SK-N-SH (cell line): ENCODE data around the gene EIF4G2. TPM values are rescaled to one million over a fixed set of nuclear protein-coding genes. Genes with fewer than 3 reads are reported as not detected.

Experiments
- CTCF ChIA-PET: fragments of 300-600, 350-600 bp; formaldehyde crosslinking; extraction: SDS; loops from one replicate; lab custom pipeline; 2021; lab: Yijun Ruan, JAX
- POLR2A ChIA-PET: fragments of 350-600 bp; sonication (Branson Sonifier 250); formaldehyde crosslinking; extraction: SDS; loops from one replicate; lab custom pipeline; 2020; ENCODE audit warnings: antibody characterized with exemption, inconsistent platforms; lab: Yijun Ruan, JAX
- DNase-seq: peaks from one replicate; pipeline ENCODE4 v3.0.0; 2012
- H2AFZ ChIP-seq: fragments of 200-600 bp; sonication (generic); 2 replicates; pipeline ENCODE4 v1.8.1; 2016; ENCODE audit warnings: antibody characterized with exemption, mild to moderate bottlenecking, low read depth
- H3F3A ChIP-seq: fragments of 200-600 bp; sonication (generic); replicated peaks from 2 replicates; pipeline ENCODE3; 2016; ENCODE audit warnings: antibody characterized with exemption, mild to moderate bottlenecking; ENCODE audit not compliant: insufficient read depth
- H3K27ac ChIP-seq, 2 experiments: fragments of 200-500 bp in 1 of 2; fragments of 200-600 bp in 1 of 2; sonication (Bioruptor generic) in 1 of 2; sonication (generic), shearing (Covaris generic) in 1 of 2; 2 replicates each; pipeline versions ENCODE4 v1.5.1 to v1.6.1; 2014 to 2016; ENCODE audit warnings: low read depth in 2 of 2, inconsistent platforms in 1 of 2, low read length in 1 of 2, mild to moderate bottlenecking in 1 of 2, mixed read lengths in 1 of 2
- H3K27me3 ChIP-seq: fragments of 200-600 bp; sonication (generic), shearing (Covaris generic); 2 replicates; pipeline ENCODE4 v1.6.1; 2016; ENCODE audit warnings: mixed run types; ENCODE audit not compliant: insufficient read depth
- H3K36me3 ChIP-seq, 2 experiments: fragments of 200-500 bp in 1 of 2; fragments of 200-600 bp in 1 of 2; sonication (Bioruptor generic) in 1 of 2; sonication (generic) in 1 of 2; replicated peaks in 1 of 2; 2 replicates each; pipeline versions ENCODE3 to v1.5.1; 2014 to 2016; ENCODE audit warnings: low read length in 1 of 2, mild to moderate bottlenecking in 1 of 2; ENCODE audit not compliant: insufficient read depth in 2 of 2, control insufficient read depth in 1 of 2
- H3K4me1 ChIP-seq, 2 experiments: fragments of 200-500 bp in 1 of 2; fragments of 200-600 bp in 1 of 2; sonication (Bioruptor generic) in 1 of 2; sonication (generic), shearing (Covaris generic) in 1 of 2; 2 replicates each; pipeline versions ENCODE4 v1.5.1 to v1.6.1; 2014 to 2016; ENCODE audit warnings: low read depth in 1 of 2, low read length in 1 of 2, mixed run types in 1 of 2; ENCODE audit not compliant: insufficient read depth in 2 of 2, control insufficient read depth in 1 of 2
- H3K4me2 ChIP-seq: fragments of 200-600 bp; sonication (generic), shearing (Covaris generic); 2 replicates; pipeline ENCODE4 v1.6.1; 2017; ENCODE audit warnings: mixed run types
- H3K4me3 ChIP-seq, 2 experiments: fragments of 200-500 bp in 1 of 2; fragments of 200-600 bp in 1 of 2; sonication (Bioruptor generic) in 1 of 2; sonication (generic), shearing (Covaris generic) in 1 of 2; 2 replicates each; pipeline versions ENCODE4 v1.5.1 to v1.8.1; 2014 to 2016; ENCODE audit warnings: low read depth in 2 of 2, inconsistent platforms in 1 of 2, low read length in 1 of 2, mild to moderate bottlenecking in 1 of 2, mixed read lengths in 1 of 2, moderate library complexity in 1 of 2
- H3K79me2 ChIP-seq: fragments of 200-600 bp; sonication (generic); 2 replicates; pipeline ENCODE4 v1.8.1; 2017; ENCODE audit warnings: mild to moderate bottlenecking; ENCODE audit not compliant: insufficient read depth
- H3K9ac ChIP-seq: fragments of 200-600 bp; sonication (generic); 2 replicates; pipeline ENCODE4 v1.6.1; 2017; ENCODE audit warnings: mixed run types
- H3K9me2 ChIP-seq: fragments of 200-600 bp; sonication (generic); 2 replicates; pipeline ENCODE4 v1.6.1; 2017; ENCODE audit warnings: mixed run types
- H3K9me3 ChIP-seq: fragments of 200-600 bp; sonication (generic); 2 replicates; pipeline ENCODE4 v1.6.1; 2017; ENCODE audit warnings: mixed run types, mild to moderate bottlenecking, moderate library complexity
- H4K20me1 ChIP-seq: fragments of 200-600 bp; sonication (generic); 2 replicates; pipeline ENCODE4 v1.6.1; 2017; ENCODE audit warnings: mild to moderate bottlenecking, mixed run types; ENCODE audit not compliant: insufficient read depth
- CHD2 ChIP-seq: fragments of 150-350 bp; IDR thresholded peaks from 2 replicates; pipeline ENCODE4 v1.6.1; 2018; ENCODE audit warnings: low read length; ENCODE audit not compliant: partially characterized antibody
- EP300 ChIP-seq, 2 experiments: IDR thresholded peaks; 2 replicates each; pipeline versions ENCODE4 v1.4.0 to v1.6.1; 2012; ENCODE audit warnings: borderline replicate concordance in 1 of 2, low read depth in 1 of 2, low read length in 1 of 2
- EZH2phosphoT487 ChIP-seq: fragments of 200-600 bp; sonication (generic); IDR thresholded peaks from 2 replicates; pipeline ENCODE4 v1.6.1; 2017; ENCODE audit warnings: low read depth, mixed run types, mild to moderate bottlenecking, antibody characterized with exemption, moderate library complexity, borderline replicate concordance
- FOSL2 ChIP-seq: IDR thresholded peaks from 2 replicates; pipeline ENCODE4 v1.4.0; 2012; ENCODE audit warnings: low read depth, mild to moderate bottlenecking, moderate library complexity, borderline replicate concordance
- GABPA ChIP-seq: IDR thresholded peaks from 2 replicates; pipeline ENCODE4 v1.4.0; 2012; ENCODE audit warnings: low read depth, mild to moderate bottlenecking
- GATA2 ChIP-seq: sonication (generic); formaldehyde crosslinking; IDR thresholded peaks from 2 replicates; pipeline ENCODE4 v1.5.0; 2020; ENCODE audit warnings: mild to moderate bottlenecking, missing genetic modification reagents
- JUND ChIP-seq: IDR thresholded peaks from 2 replicates; pipeline ENCODE4 v1.4.0; 2012
- NFIC ChIP-seq: IDR thresholded peaks from 2 replicates; pipeline ENCODE4 v1.4.0; 2012; ENCODE audit warnings: borderline replicate concordance
- POLR2AphosphoS5 ChIP-seq: IDR thresholded peaks from 2 replicates; pipeline ENCODE4 v1.6.1; 2012; ENCODE audit warnings: low read depth, low read length
- RAD21 ChIP-seq: IDR thresholded peaks from 2 replicates; pipeline ENCODE4 v1.6.1; 2012; ENCODE audit warnings: mild to moderate bottlenecking, low read length
- RCOR1 ChIP-seq: fragments of 150-350 bp; IDR thresholded peaks from 2 replicates; pipeline ENCODE4 v1.6.1; 2017; ENCODE audit warnings: antibody characterized with exemption, low read length
- SMC3 ChIP-seq: IDR thresholded peaks from 2 replicates; pipeline ENCODE4 v1.6.1; 2012; ENCODE audit warnings: low read depth, low read length, improper control_type of control experiment
- TCF12 ChIP-seq: IDR thresholded peaks from 2 replicates; pipeline ENCODE4 v1.4.0; 2012
- TEAD4 ChIP-seq: IDR thresholded peaks from 2 replicates; pipeline ENCODE4 v1.4.0; 2012; ENCODE audit warnings: mild to moderate bottlenecking, borderline replicate concordance; ENCODE audit not compliant: insufficient read depth
- WGBS: methylation state at CpG from one replicate; pipeline ENCODE4 v1.1.6; 2017; ENCODE audit warnings: low lambda C conversion rate; 5-methylcytosine and 5-hydroxymethylcytosine counted together
- polyA plus RNA-seq, 3 experiments: library from polyadenylated mRNA; depleted of rRNA; stranded (reverse); fragments of >200 nt; gene quantifications; 2 replicates each; pipeline ENCODE4 v1.2.3, GENCODE V29; 2012
- TF ChIP-seq, protein P1 (sequence below): IDR thresholded peaks from 2 replicates; pipeline ENCODE4; 2012
- TF ChIP-seq, protein P2 (sequence below): IDR thresholded peaks from 2 replicates; pipeline ENCODE4 v1.4.0; 2012; ENCODE audit warnings: low read depth, borderline replicate concordance
- TF ChIP-seq, protein P3 (sequence below): fragments of 200-600 bp; sonication (generic); IDR thresholded peaks from 2 replicates; pipeline ENCODE4 v1.6.1; 2017; ENCODE audit warnings: antibody characterized with exemption, mild to moderate bottlenecking, moderate library complexity
- TF ChIP-seq, protein P4 (sequence below): fragments of 150-350 bp; IDR thresholded peaks from 2 replicates; pipeline ENCODE4 v1.6.1; 2017; ENCODE audit warnings: antibody characterized with exemption, low read length, low read depth, borderline replicate concordance
- TF ChIP-seq, protein P5 (sequence below): fragments of 150-350 bp; IDR thresholded peaks from 2 replicates; pipeline ENCODE4 v1.6.1; 2016; ENCODE audit warnings: mild to moderate bottlenecking, low read depth, low read length

EIF4G2 gene
- polyA plus RNA-seq, 1 of the 3 experiments (the other 2 are of a cell fraction), result 298 TPM

DNA sequence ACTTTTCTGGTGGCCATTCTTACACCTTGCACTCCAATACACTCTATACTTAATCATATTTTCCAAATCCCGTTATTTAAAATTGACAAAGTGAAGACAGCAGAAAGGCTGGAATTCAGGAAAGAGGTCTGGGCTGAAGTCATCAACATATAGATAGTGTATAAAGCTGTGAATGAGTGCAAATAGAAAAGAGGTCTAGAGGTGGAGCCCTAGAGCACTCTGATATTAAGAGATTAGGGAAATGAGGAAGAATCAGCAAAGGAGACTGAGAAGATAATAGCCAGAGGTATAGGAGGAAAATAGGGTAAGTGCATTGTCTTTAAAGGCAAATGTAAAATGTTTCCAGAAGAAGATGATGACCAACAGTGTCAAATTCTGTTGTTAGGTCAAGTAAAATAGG lies 49.8 kb downstream of the EIF4G2 start:
- DNase-seq, result no peak
- Histone ChIP-seq H3K27me3 (no peaks in the 10 kb centered on the region), H3K4me1 (no peaks in the 10 kb centered on the region; a peak in 1 of 4 replicates)
- no peak for TF ChIP-seq GABPA
- no peak for TF ChIP-seq CHD2
- TF ChIP-seq EZH2phosphoT487, result no peak
- peak; percentile 25; the same call in 1 of the 2 replicates for TF ChIP-seq GATA2 (CRISPR knock-in tag)
- TF ChIP-seq, protein P1, sequence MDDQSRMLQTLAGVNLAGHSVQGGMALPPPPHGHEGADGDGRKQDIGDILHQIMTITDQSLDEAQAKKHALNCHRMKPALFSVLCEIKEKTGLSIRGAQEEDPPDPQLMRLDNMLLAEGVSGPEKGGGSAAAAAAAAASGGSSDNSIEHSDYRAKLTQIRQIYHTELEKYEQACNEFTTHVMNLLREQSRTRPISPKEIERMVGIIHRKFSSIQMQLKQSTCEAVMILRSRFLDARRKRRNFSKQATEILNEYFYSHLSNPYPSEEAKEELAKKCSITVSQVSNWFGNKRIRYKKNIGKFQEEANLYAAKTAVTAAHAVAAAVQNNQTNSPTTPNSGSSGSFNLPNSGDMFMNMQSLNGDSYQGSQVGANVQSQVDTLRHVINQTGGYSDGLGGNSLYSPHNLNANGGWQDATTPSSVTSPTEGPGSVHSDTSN, result no peak
- TF ChIP-seq, protein P2, sequence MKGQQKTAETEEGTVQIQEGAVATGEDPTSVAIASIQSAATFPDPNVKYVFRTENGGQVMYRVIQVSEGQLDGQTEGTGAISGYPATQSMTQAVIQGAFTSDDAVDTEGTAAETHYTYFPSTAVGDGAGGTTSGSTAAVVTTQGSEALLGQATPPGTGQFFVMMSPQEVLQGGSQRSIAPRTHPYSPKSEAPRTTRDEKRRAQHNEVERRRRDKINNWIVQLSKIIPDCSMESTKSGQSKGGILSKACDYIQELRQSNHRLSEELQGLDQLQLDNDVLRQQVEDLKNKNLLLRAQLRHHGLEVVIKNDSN, result no peak
- TF ChIP-seq FOSL2, result no peak
- TF ChIP-seq, protein P3, sequence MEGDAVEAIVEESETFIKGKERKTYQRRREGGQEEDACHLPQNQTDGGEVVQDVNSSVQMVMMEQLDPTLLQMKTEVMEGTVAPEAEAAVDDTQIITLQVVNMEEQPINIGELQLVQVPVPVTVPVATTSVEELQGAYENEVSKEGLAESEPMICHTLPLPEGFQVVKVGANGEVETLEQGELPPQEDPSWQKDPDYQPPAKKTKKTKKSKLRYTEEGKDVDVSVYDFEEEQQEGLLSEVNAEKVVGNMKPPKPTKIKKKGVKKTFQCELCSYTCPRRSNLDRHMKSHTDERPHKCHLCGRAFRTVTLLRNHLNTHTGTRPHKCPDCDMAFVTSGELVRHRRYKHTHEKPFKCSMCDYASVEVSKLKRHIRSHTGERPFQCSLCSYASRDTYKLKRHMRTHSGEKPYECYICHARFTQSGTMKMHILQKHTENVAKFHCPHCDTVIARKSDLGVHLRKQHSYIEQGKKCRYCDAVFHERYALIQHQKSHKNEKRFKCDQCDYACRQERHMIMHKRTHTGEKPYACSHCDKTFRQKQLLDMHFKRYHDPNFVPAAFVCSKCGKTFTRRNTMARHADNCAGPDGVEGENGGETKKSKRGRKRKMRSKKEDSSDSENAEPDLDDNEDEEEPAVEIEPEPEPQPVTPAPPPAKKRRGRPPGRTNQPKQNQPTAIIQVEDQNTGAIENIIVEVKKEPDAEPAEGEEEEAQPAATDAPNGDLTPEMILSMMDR, result peak; percentile 47
- TF ChIP-seq POLR2AphosphoS5, result no peak
- no peak for TF ChIP-seq RAD21
- TF ChIP-seq, all 33 proteins: peak for 2
- Histone ChIP-seq H3K36me3 (peaks cover 78 to 91% of the 10 kb centered on the region in 2 experiments), H3K79me2 (peaks cover 9% of the 10 kb centered on the region), H3K9me2 (no peaks in the 10 kb centered on the region), H3K9ac (no peak overlapping the region), H3K4me3 (no peak overlapping the region), H2AFZ (no peak overlapping the region), H3K4me2 (no peak overlapping the region), H3K27ac (no peak overlapping the region), H3K9me3 (no peaks in the 10 kb centered on the region), H4K20me1 (no peaks in the 10 kb centered on the region), H3F3A (no peaks in the 10 kb centered on the region)
- 95% methylated on average over 1 of the region's 1 CpG for WGBS
- POLR2A ChIA-PET, result no interaction called here
- CTCF ChIA-PET, result interaction anchor here (1.2 to 3.0 kb wide), 3 partner anchors 12 to 34 kb away, joined by 3 to 11 read pairs (median 4); no protein-coding TSS in a partner anchor

DNA sequence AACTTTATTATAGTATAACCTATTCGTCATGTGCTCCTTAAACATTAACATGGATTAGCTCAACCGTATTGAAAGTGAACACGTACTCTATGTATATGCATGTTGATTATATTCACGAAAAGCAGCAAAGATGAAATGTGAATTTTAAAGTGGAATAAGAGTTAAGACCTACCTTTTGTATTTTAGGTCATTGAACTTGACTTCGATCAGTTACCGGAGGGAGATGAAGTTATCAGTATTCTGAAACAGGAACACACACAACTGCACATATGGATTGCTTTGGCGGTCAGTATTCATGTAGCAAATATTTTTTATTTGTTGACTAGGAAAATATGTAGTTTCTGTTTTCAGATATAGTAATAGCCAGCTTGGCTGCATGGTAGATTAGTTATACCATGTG lies 56.2 kb downstream of the EIF4G2 start:
- Histone ChIP-seq H3F3A (peaks cover 11% of the 10 kb centered on the region), H3K79me2 (peaks cover 35% of the 10 kb centered on the region), H3K27me3 (no peaks in the 10 kb centered on the region), H3K9me2 (no peaks in the 10 kb centered on the region), H3K4me3 (peak overlapping the region; percentile 76 to 98), H3K4me1 (peaks cover 0 to 10% of the 10 kb centered on the region in 2 experiments; a peak in 2 of 4 replicates), H3K9ac (peak overlapping the region; percentile 83; the same call in 1 of the 2 replicates), H4K20me1 (0 out of 2 replicates have a peak, but pooled peaks cover 6% of the 10 kb centered on the region)
- ChIA-PET POLR2A (no interaction called here), CTCF (interaction anchor here (1.2 to 2.3 kb wide), 3 partner anchors 15 to 17 kb away, joined by 3 to 12 read pairs (median 9); no protein-coding TSS in a partner anchor)
- no peak for DNase-seq
- 76% methylated on average over 7 of the region's 7 CpGs for WGBS
- no peak for TF ChIP-seq TCF12
- no peak for TF ChIP-seq JUND
- TF ChIP-seq, protein P4, sequence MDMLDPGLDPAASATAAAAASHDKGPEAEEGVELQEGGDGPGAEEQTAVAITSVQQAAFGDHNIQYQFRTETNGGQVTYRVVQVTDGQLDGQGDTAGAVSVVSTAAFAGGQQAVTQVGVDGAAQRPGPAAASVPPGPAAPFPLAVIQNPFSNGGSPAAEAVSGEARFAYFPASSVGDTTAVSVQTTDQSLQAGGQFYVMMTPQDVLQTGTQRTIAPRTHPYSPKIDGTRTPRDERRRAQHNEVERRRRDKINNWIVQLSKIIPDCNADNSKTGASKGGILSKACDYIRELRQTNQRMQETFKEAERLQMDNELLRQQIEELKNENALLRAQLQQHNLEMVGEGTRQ, result no peak
- TF ChIP-seq TEAD4, result no peak
- TF ChIP-seq, protein P5, sequence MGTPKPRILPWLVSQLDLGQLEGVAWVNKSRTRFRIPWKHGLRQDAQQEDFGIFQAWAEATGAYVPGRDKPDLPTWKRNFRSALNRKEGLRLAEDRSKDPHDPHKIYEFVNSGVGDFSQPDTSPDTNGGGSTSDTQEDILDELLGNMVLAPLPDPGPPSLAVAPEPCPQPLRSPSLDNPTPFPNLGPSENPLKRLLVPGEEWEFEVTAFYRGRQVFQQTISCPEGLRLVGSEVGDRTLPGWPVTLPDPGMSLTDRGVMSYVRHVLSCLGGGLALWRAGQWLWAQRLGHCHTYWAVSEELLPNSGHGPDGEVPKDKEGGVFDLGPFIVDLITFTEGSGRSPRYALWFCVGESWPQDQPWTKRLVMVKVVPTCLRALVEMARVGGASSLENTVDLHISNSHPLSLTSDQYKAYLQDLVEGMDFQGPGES, result no peak
- TF ChIP-seq RCOR1, result no peak
- TF ChIP-seq SMC3, result no peak
- no peak for TF ChIP-seq NFIC
- TF ChIP-seq EP300 (IDR thresholded peaks at IDR 0.05; ENCODE audit: borderline replicate concordance in 1 of 2, low read depth in 1 of 2, low read length in 1 of 2), result no peak
- TF ChIP-seq EZH2phosphoT487, result no peak
- TF ChIP-seq, all 33 proteins: peak for 0
- peak overlapping the region; percentile 89 for H3K4me2 ChIP-seq
- H2AFZ ChIP-seq, result no peak overlapping the region
- peaks cover 43 to 44% of the 10 kb centered on the region in 2 experiments for H3K36me3 ChIP-seq
- H3K27ac ChIP-seq, result no peak overlapping the region
- H3K9me3 ChIP-seq, result no peaks in the 10 kb centered on the region
